ENCODE measurements around the gene ING3. TPM values are rescaled to one million over a fixed set of nuclear protein-coding genes. Genes with fewer than 3 reads are reported as not detected.

Gene ING3
- total RNA-seq, 2 experiments from 2014 or later = 21.7 to 24.1 TPM

DNA sequence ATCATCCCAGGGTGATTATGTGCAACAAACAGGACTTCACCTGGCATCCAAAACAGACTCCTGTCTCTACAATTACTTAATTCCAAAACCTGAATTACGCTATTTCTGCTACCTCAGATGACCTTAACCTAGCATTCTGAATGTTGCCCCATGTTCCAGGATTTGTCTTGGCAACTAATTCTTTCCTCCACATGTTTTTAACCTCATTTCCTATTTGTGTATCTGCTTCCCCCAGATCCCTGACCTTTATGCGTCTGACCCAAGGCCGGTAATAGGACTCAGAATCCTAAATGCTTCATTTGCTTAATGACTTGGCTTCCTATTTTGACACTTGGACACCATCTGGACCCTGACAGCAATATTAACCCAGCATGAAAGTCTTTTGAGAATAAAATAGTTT, 8.7 kb upstream of the ING3 start:
- intact Hi-C loops (cut with micrococcal nuclease) = loop anchor here (5.0 kb wide), 2 partner anchors 135 to 150 kb away; no protein-coding TSS in a partner anchor
- H3K36me3 Mint-ChIP-seq (ENCODE audit: low read depth) = no peaks in the 10 kb centered on the region
- DNase-seq (no peak), ATAC-seq (no peak)
- H3K4me3 Mint-ChIP-seq = no peak overlapping the region
- ChIA-PET POLR2A (no interaction called here), CTCF (interaction anchor here (0.7 to 1.3 kb wide), 2 partner anchors 135 to 152 kb away, joined by 3 to 8 read pairs; no protein-coding TSS in a partner anchor)
- H3K27me3 Mint-ChIP-seq = peaks cover 3% of the 10 kb centered on the region
- H3K27ac Mint-ChIP-seq = no peak overlapping the region
- no peaks in the 10 kb centered on the region for H3K9me3 Mint-ChIP-seq
- TF ChIP-seq, protein P1, sequence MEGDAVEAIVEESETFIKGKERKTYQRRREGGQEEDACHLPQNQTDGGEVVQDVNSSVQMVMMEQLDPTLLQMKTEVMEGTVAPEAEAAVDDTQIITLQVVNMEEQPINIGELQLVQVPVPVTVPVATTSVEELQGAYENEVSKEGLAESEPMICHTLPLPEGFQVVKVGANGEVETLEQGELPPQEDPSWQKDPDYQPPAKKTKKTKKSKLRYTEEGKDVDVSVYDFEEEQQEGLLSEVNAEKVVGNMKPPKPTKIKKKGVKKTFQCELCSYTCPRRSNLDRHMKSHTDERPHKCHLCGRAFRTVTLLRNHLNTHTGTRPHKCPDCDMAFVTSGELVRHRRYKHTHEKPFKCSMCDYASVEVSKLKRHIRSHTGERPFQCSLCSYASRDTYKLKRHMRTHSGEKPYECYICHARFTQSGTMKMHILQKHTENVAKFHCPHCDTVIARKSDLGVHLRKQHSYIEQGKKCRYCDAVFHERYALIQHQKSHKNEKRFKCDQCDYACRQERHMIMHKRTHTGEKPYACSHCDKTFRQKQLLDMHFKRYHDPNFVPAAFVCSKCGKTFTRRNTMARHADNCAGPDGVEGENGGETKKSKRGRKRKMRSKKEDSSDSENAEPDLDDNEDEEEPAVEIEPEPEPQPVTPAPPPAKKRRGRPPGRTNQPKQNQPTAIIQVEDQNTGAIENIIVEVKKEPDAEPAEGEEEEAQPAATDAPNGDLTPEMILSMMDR (IDR thresholded peaks at IDR 0.05) = no peak
- no peaks in the 10 kb centered on the region for H3K4me1 Mint-ChIP-seq (ENCODE audit: low read depth)

DNA sequence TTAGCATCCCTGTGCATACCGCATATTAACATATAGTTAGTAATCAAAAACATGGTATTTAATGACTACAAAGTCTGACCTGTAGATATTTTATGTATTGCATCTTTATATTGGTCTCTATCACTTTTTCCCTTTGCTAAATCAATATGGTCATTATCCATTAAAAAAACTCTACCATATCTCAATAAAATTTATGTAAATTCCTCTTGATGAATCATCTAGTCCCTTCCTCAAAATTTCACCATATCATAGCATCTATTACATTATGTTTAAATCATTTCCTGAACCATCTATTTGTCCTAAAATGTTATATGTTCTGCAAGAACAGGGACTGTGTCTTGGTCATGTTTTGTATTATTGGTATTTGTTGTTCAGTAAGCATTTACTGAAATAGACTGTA, 7.7 kb upstream of the ING3 start:
- ATAC-seq (no peak), DNase-seq (no peak)
- CTCF ChIA-PET = no interaction called here
- Mint-ChIP-seq H3K9me3 (no peaks in the 10 kb centered on the region), H3K36me3 (ENCODE audit: low read depth) (no peaks in the 10 kb centered on the region), H3K27ac (no peak overlapping the region), H3K27me3 (peaks cover 3% of the 10 kb centered on the region), H3K4me1 (ENCODE audit: low read depth) (no peaks in the 10 kb centered on the region), H3K4me3 (no peak overlapping the region)
- TF ChIP-seq, protein P1 (IDR thresholded peaks at IDR 0.05) = no peak
- intact Hi-C loops (cut with micrococcal nuclease) = loop anchor here (5.0 kb wide), 2 partner anchors 136 to 151 kb away; no protein-coding TSS in a partner anchor
- POLR2A ChIA-PET = no interaction called here

DNA sequence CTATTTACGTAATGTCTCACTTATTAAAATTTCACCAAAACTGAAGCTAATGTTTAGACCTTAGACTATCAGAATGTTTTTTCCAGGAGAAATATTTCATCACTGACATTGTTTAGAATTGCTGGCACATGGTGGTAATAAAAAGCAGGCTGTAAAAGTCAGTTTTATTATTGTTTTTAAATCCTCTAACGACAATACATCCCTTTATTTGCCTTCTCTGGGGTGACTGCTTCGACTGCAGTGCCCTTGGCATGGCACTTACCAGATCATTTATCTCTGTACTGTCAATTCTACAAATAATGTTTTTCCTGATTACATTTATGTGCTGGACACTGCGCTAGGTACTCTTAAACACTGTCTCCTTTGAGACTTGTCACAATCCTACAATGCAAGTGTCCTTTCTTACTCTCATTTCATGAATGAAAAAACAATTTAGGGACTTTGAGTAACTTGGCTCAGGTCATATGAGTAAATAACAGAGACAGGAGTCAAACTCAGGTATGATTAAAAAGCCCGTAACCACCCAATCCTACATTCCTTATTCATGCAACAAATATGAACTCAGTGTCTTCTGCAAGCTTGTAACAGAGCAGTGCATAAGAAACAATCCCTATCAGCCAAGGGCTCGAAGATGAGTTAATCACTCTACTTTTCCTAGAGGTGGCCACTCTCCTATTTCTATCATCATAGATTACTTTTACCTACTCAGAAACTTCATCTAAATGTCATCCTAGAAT, 5.6 kb upstream of the ING3 start:
- ChIA-PET CTCF (no interaction called here), POLR2A (no interaction called here)
- H3K36me3 Mint-ChIP-seq (ENCODE audit: low read depth) = no peaks in the 10 kb centered on the region
- H3K27ac Mint-ChIP-seq = no peak overlapping the region
- H3K9me3 Mint-ChIP-seq = no peaks in the 10 kb centered on the region
- DNase-seq = no peak
- H3K4me1 Mint-ChIP-seq (ENCODE audit: low read depth) = peaks cover 7% of the 10 kb centered on the region
- TF ChIP-seq, protein P1 (IDR thresholded peaks at IDR 0.05) = no peak
- intact Hi-C loops (cut with micrococcal nuclease) = loop anchor here (5.0 kb wide), 2 partner anchors 138 to 153 kb away; no protein-coding TSS in a partner anchor
- no peak overlapping the region for H3K4me3 Mint-ChIP-seq
- H3K27me3 Mint-ChIP-seq = peaks cover 5% of the 10 kb centered on the region
- ATAC-seq = no peak

DNA sequence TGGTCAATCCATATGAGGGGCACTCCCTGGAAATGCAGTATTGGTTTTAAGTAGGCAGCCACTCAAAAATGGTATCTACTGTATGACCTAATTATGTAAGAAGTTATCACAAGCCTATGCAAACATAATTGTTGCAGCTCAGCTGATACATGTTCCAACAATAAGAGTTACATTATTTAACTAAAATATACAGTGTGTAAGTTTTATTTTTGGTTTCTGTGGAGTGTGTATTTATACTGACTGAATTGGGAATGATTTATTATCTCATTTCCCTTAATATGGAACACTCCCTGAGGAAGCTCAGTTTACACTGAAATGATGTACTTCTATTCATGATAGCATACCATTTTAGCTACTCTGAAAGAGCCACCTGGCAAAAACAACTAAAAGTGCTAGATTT, 2.6 kb upstream of the ING3 start:
- intact Hi-C loops (cut with micrococcal nuclease) = no loop called here
- ChIA-PET CTCF (interaction anchor here (1.0 to 1.7 kb wide), 3 partner anchors 39 to 156 kb away, joined by 3 read pairs; no protein-coding TSS in a partner anchor), POLR2A (no interaction called here)
- H3K4me1 Mint-ChIP-seq (ENCODE audit: low read depth) = peaks cover 13% of the 10 kb centered on the region
- no peak overlapping the region for H3K4me3 Mint-ChIP-seq
- peaks cover 5% of the 10 kb centered on the region for H3K36me3 Mint-ChIP-seq (ENCODE audit: low read depth)
- TF ChIP-seq, protein P1 (IDR thresholded peaks at IDR 0.05) = no peak
- no peaks in the 10 kb centered on the region for H3K9me3 Mint-ChIP-seq
- DNase-seq = no peak
- ATAC-seq = no peak
- no peak overlapping the region for H3K27ac Mint-ChIP-seq
- H3K27me3 Mint-ChIP-seq = peaks cover 5% of the 10 kb centered on the region

DNA sequence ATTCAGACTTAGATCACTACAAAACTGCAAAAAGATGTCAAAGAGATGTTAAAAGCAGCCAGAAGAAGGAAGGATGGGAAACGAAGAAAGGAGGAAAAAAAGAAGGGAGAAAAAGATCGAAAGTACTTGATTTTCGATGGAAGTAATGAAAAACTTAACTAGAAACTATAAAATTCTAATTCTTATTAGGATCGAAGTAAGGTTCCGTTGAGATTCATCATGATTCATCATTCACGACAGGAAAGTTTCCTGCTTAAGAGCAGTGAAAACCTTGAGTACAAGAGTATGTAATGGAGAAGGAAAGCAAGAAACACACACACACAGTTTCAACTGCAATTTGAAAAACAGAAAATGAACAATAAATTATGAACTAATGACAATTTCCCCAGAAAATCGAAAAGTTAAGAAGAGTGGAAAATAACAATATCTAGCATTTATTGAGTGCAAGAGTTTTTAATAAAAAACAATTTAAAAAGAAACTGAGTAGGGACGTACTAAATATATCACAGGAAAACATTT, 1.1 kb upstream of the ING3 start:
- TF ChIP-seq, protein P1 (IDR thresholded peaks at IDR 0.05) = no peak
- Mint-ChIP-seq H3K4me1 (ENCODE audit: low read depth) (peaks cover 13% of the 10 kb centered on the region), H3K4me3 (peak overlapping the region; percentile 85), H3K36me3 (ENCODE audit: low read depth) (peaks cover 9% of the 10 kb centered on the region), H3K27ac (peak overlapping the region; percentile 98), H3K9me3 (no peaks in the 10 kb centered on the region), H3K27me3 (peaks cover 5% of the 10 kb centered on the region)
- no peak for DNase-seq
- ChIA-PET POLR2A (no interaction called here), CTCF (no interaction called here)
- no peak for ATAC-seq
- intact Hi-C loops (cut with micrococcal nuclease) = no loop called here

Data from activated CD8-positive, alpha-beta T cell treated with anti-CD3 and anti-CD28 coated beads for 36 hours (primary cell).